T-helper 9 cell (primary cell): Measurements from ENCODE around the gene SOCS6.

Source experiments
- DNase-seq: peaks from one replicate; pipeline ENCODE4 v3.0.0-alpha.2; 2020

Gene SOCS6

GRCh38 chr18:70289351-70290312, 787 bp downstream of the SOCS6 start:
- peak; percentile 1 for DNase-seq

GRCh38 chr18:70290482-70291294, 1.8 kb downstream of the SOCS6 start:
- DNase-seq, result no peak

GRCh38 chr18:70291295-70291574, 2.4 kb downstream of the SOCS6 start:
- DNase-seq, result no peak

GRCh38 chr18:70292628-70293027, 3.8 kb downstream of the SOCS6 start:
- DNase-seq, result no peak

GRCh38 chr18:70293166-70293565, 4.3 kb downstream of the SOCS6 start:
- no peak for DNase-seq

- DNase-seq, result no peak
Observed at GRCh38 chr18:70294471-70295191, 5.8 kb downstream of the SOCS6 start.

GRCh38 chr18:70295192-70296188, 6.6 kb downstream of the SOCS6 start:
- no peak for DNase-seq

- DNase-seq, result no peak
Observed at GRCh38 chr18:70296289-70296688, 7.4 kb downstream of the SOCS6 start.

GRCh38 chr18:70296781-70297180, 7.9 kb downstream of the SOCS6 start:
- DNase-seq, result no peak

- no peak for DNase-seq
Observed at GRCh38 chr18:70299393-70299792, 10.5 kb downstream of the SOCS6 start.

GRCh38 chr18:70301667-70302066, 12.8 kb downstream of the SOCS6 start:
- no peak for DNase-seq

- no peak for DNase-seq
Observed at GRCh38 chr18:70308555-70309294, 19.9 kb downstream of the SOCS6 start.

GRCh38 chr18:70310560-70311320, 21.9 kb downstream of the SOCS6 start:
- DNase-seq, result no peak

- no peak for DNase-seq
Observed at GRCh38 chr18:70311726-70312125, 22.9 kb downstream of the SOCS6 start.

GRCh38 chr18:70313640-70314039, 24.8 kb downstream of the SOCS6 start:
- DNase-seq, result no peak

- no peak for DNase-seq
Observed at GRCh38 chr18:70314151-70314782, 25.4 kb downstream of the SOCS6 start.

GRCh38 chr18:70319187-70319586, 30.3 kb downstream of the SOCS6 start:
- DNase-seq, result no peak

GRCh38 chr18:70321616-70322015, 32.8 kb downstream of the SOCS6 start:
- no peak for DNase-seq

GRCh38 chr18:70322385-70322784, 33.5 kb downstream of the SOCS6 start:
- no peak for DNase-seq

- no peak for DNase-seq
Observed at GRCh38 chr18:70322928-70323327, 34.1 kb downstream of the SOCS6 start.
